Nephron (organoid): ENCODE data around the gene TRIM39.

Experiments used
- H3K27ac Mint-ChIP-seq, 3 experiments: 2 replicates each; pipeline ENCODE4 v1.8.0; 2020; ENCODE audit warnings: mixed read lengths in 3 of 3, mild to moderate bottlenecking in 2 of 3, moderate library complexity in 1 of 3
- H3K27me3 Mint-ChIP-seq: 2 replicates; pipeline ENCODE4 v1.8.0; 2021; ENCODE audit warnings: low read depth, mild to moderate bottlenecking, moderate library complexity, mixed read lengths
- H3K36me3 Mint-ChIP-seq: 2 replicates; pipeline ENCODE4 v1.8.0; 2020; ENCODE audit warnings: low read depth, mixed read lengths
- H3K4me1 Mint-ChIP-seq: 2 replicates; pipeline ENCODE4 v1.8.0; 2020; ENCODE audit warnings: mixed read lengths
- H3K4me3 Mint-ChIP-seq, 3 experiments: 2 replicates each; pipeline ENCODE4 v1.8.0; 2020; ENCODE audit warnings: mild to moderate bottlenecking in 3 of 3, mixed read lengths in 3 of 3, moderate library complexity in 2 of 3
- H3K9me3 Mint-ChIP-seq: 2 replicates; pipeline ENCODE4 v1.8.0; 2020; ENCODE audit warnings: mixed read lengths
- CTCF ChIP-seq, 3 experiments: fragments of 200-600 bp; sonication (generic); IDR thresholded peaks; one replicate each; pipeline ENCODE4 v1.5.0; 2021; ENCODE audit warnings: antibody characterized with exemption in 3 of 3; ENCODE audit not compliant: unreplicated experiment in 3 of 3

Gene TRIM39

GRCh38 chr6:30331981-30332380, 5.3 kb downstream of the TRIM39 start:
- Mint-ChIP-seq H3K9me3 (no peaks in the 10 kb centered on the region), H3K4me1 (peaks cover 7% of the 10 kb centered on the region), H3K4me3 (no peak overlapping the region), H3K36me3 (peaks cover 59% of the 10 kb centered on the region), H3K27me3 (no peaks in the 10 kb centered on the region), H3K27ac (no peak overlapping the region)
- no peak for TF ChIP-seq CTCF (IDR thresholded peaks at IDR 0.05; ENCODE audit: unreplicated experiment in 3 of 3)

- Mint-ChIP-seq H3K36me3 (peaks cover 63% of the 10 kb centered on the region), H3K27ac (no peak overlapping the region), H3K4me3 (no peak overlapping the region), H3K9me3 (no peaks in the 10 kb centered on the region), H3K27me3 (no peaks in the 10 kb centered on the region), H3K4me1 (no peaks in the 10 kb centered on the region)
- no peak for TF ChIP-seq CTCF (IDR thresholded peaks at IDR 0.05; ENCODE audit: unreplicated experiment in 3 of 3)
Observed at GRCh38 chr6:30334075-30334783, 7.5 kb downstream of the TRIM39 start.

GRCh38 chr6:30340589-30341054, 13.9 kb downstream of the TRIM39 start:
- Mint-ChIP-seq H3K4me1 (peaks cover 1% of the 10 kb centered on the region), H3K4me3 (no peak overlapping the region), H3K27me3 (no peaks in the 10 kb centered on the region), H3K27ac (no peak overlapping the region), H3K9me3 (no peaks in the 10 kb centered on the region), H3K36me3 (peaks cover 45% of the 10 kb centered on the region)
- TF ChIP-seq CTCF (IDR thresholded peaks at IDR 0.05; ENCODE audit: unreplicated experiment in 3 of 3) = no peak

GRCh38 chr6:30341218-30341617, 14.5 kb downstream of the TRIM39 start:
- peaks cover 45% of the 10 kb centered on the region for H3K36me3 Mint-ChIP-seq
- peak overlapping the region in 1 of 3 experiments; percentile 20 for H3K4me3 Mint-ChIP-seq
- no peak overlapping the region for H3K27ac Mint-ChIP-seq
- no peaks in the 10 kb centered on the region for H3K27me3 Mint-ChIP-seq
- H3K9me3 Mint-ChIP-seq = no peaks in the 10 kb centered on the region
- H3K4me1 Mint-ChIP-seq = peaks cover 7% of the 10 kb centered on the region
- no peak for TF ChIP-seq CTCF (IDR thresholded peaks at IDR 0.05; ENCODE audit: unreplicated experiment in 3 of 3)

GRCh38 chr6:30341728-30342127, 15.0 kb downstream of the TRIM39 start:
- no peaks in the 10 kb centered on the region for H3K27me3 Mint-ChIP-seq

More at GRCh38 chr6:30341728-30342127, 15.0 kb downstream of the TRIM39 start:
- Mint-ChIP-seq H3K9me3 (no peaks in the 10 kb centered on the region), H3K4me3 (peak overlapping the region in 1 of 3 experiments; percentile 20), H3K4me1 (peaks cover 7% of the 10 kb centered on the region), H3K36me3 (peaks cover 42% of the 10 kb centered on the region), H3K27ac (no peak overlapping the region)
- TF ChIP-seq CTCF (IDR thresholded peaks at IDR 0.05; ENCODE audit: unreplicated experiment in 3 of 3) = no peak
